Activated CD4-positive, alpha-beta memory T cell treated with anti-CD3 and anti-CD28 coated beads, Interleukin-2, amount 10 ng/mL, durations not matched to agents 7 days and 5 days (primary cell): ENCODE data around the gene CHSY1. TPM values are rescaled to one million over a fixed set of nuclear protein-coding genes. Genes with fewer than 3 reads are reported as not detected.

Experiments used
- CTCF ChIA-PET: fragments of 350-600 bp; sonication (Branson Sonifier 250); formaldehyde crosslinking; loops from one replicate; lab custom pipeline; 2021; ENCODE audit warnings: antibody characterized with exemption, inconsistent platforms; lab: Charles Lee
- POLR2A ChIA-PET: fragments of 350-600 bp; sonication (Branson Sonifier 250); formaldehyde crosslinking; loops from one replicate; lab custom pipeline; 2021; ENCODE audit warnings: antibody characterized with exemption; lab: Charles Lee
- DNase-seq: peaks from one replicate; pipeline ENCODE4 v3.0.0-alpha.2; 2020
- H3K27ac Mint-ChIP-seq: one replicate; pipeline ENCODE4 v1.8.0; 2021; ENCODE audit warnings: mild to moderate bottlenecking, mixed read lengths
- H3K27me3 Mint-ChIP-seq: one replicate; pipeline ENCODE4 v1.8.0; 2021; ENCODE audit warnings: mixed read lengths
- H3K36me3 Mint-ChIP-seq: one replicate; pipeline ENCODE4 v1.8.0; 2021; ENCODE audit warnings: low read depth, mixed read lengths
- H3K4me1 Mint-ChIP-seq: one replicate; pipeline ENCODE4 v1.8.0; 2021; ENCODE audit warnings: mixed read lengths
- H3K4me3 Mint-ChIP-seq: one replicate; pipeline ENCODE4 v1.8.0; 2021; ENCODE audit warnings: mild to moderate bottlenecking, mixed read lengths
- H3K9me3 Mint-ChIP-seq: one replicate; pipeline ENCODE4 v1.8.0; 2021; ENCODE audit warnings: mixed read lengths
- total RNA-seq, 2 experiments: library from RNA; stranded (reverse); gene quantifications; one replicate each; pipeline ENCODE4 v1.2.3, GENCODE V29; 2021

CHSY1 gene
- total RNA-seq, 2 experiments from 2014 or later, result 61.7 to 62.0 TPM

DNA sequence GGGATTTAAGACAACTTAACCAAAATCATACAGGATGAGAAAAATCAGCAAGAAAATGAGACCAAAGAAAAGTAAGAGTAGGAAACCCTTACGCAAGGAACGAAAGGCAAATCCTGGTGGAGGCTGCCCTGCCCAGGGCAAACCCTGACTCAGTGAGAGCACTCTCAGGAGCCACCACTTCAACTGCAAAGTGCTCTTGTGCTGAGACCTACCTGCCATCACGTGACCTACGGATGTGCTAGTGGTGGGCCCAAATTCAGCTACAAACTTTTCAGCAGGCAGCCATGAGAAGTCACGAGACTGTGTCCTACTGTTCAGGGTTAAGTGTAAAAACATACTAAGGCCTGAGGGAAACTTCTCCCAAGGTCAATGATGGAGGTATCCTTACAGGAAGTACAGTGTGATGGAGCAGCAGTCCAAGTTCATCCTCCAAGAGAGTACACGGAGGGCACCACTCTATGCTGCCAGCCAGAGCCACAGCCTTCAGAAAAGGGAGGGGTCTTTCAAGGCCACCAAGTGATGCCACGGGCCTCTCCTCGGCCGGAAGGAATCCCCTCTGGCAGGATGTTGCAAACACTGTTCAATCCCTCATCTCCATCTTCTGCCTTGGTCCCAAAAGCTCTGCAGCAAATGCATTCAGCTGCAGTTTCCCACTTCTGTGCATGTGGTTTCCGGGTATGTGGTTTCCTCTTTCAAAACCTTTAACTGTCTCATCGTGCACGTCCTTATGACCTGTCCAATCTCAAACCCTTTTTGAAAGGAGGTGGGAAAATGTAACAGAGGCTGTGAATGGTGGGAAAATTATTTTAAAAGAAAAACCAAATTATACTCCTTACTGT lies 9.5 kb downstream of the CHSY1 start:
- peaks cover 60% of the 10 kb centered on the region for H3K36me3 Mint-ChIP-seq
- peak overlapping the region; percentile 60 for H3K4me3 Mint-ChIP-seq
- no peaks in the 10 kb centered on the region for H3K27me3 Mint-ChIP-seq
- H3K27ac Mint-ChIP-seq, result peak overlapping the region; percentile 84
- H3K9me3 Mint-ChIP-seq, result no peaks in the 10 kb centered on the region
- POLR2A ChIA-PET, result interaction anchor here (0.9 to 7.5 kb wide), 18 partner anchors 9 to 152 kb away, joined by 3 to 103 read pairs (median 4); partner anchors contain the start of genes CHSY1 and SNRPA1
- peaks cover 95% of the 10 kb centered on the region for H3K4me1 Mint-ChIP-seq
- CTCF ChIA-PET, result interaction anchor here (0.7 to 6.4 kb wide), 15 partner anchors 9 to 235 kb away, joined by 3 to 51 read pairs (median 4); partner anchors contain the start of gene CHSY1
- DNase-seq, result peak; percentile 80

DNA sequence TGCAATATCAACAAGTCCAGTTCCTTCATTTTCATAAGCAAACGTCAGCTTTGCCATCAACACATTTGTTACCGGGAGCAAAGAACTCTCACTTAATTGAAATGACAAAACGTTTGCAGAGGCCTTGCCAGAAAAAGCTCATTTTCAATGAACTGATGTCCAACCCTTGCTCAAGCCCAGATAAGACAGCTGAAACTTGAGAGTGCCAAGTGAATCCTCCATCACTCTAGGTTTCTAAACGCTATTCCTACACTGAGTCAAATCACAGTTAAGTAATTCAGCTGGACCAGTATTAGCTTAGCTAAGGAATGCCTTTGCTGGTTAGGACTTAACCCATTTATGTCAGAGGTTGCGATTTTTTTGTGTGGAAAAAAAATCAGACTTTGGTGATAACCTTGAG lies 11.5 kb downstream of the CHSY1 start:
- H3K27me3 Mint-ChIP-seq, result no peaks in the 10 kb centered on the region
- DNase-seq, result no peak
- peaks cover 55% of the 10 kb centered on the region for H3K36me3 Mint-ChIP-seq
- POLR2A ChIA-PET, result interaction anchor here (0.7 to 7.5 kb wide), 12 partner anchors 8 to 224 kb away, joined by 3 to 103 read pairs (median 6); partner anchors contain the start of gene CHSY1
- H3K9me3 Mint-ChIP-seq, result no peaks in the 10 kb centered on the region
- H3K27ac Mint-ChIP-seq, result peak overlapping the region; percentile 83
- CTCF ChIA-PET, result interaction anchor here (0.7 to 5.8 kb wide), 16 partner anchors 8 to 233 kb away, joined by 3 to 28 read pairs (median 7); partner anchors contain the start of gene CHSY1
- peaks cover 82% of the 10 kb centered on the region for H3K4me1 Mint-ChIP-seq
- H3K4me3 Mint-ChIP-seq, result no peak overlapping the region

DNA sequence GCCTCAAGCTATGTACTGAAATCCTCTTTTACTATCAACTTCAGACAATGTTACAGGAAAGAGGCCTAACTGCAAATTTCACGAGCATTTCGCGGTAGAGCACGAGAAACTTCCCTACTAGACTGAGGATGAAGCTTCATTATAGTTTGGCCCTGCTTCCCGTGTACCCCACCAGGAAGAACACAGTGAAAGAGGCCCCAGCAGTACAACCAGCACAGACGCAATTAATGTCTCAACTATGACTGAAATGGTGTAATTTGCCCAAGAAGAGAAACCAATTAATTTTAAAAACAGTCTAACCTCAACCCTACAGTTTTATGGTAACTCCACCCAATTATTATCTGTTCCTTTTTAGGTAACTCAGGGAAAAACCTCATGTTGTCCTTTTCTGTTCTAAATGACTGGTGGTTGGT lies 12.1 kb downstream of the CHSY1 start:
- peaks cover 80% of the 10 kb centered on the region for H3K4me1 Mint-ChIP-seq
- H3K4me3 Mint-ChIP-seq, result peak overlapping the region; percentile 39
- peaks cover 55% of the 10 kb centered on the region for H3K36me3 Mint-ChIP-seq
- H3K27ac Mint-ChIP-seq, result peak overlapping the region; percentile 83
- no peaks in the 10 kb centered on the region for H3K9me3 Mint-ChIP-seq
- ChIA-PET CTCF (interaction anchor here (1.1 to 5.8 kb wide), 13 partner anchors 8 to 232 kb away, joined by 4 to 28 read pairs (median 8); no protein-coding TSS in a partner anchor), POLR2A (interaction anchor here (0.7 to 7.5 kb wide), 12 partner anchors 8 to 72 kb away, joined by 3 to 103 read pairs (median 6); partner anchors contain the start of gene CHSY1)
- no peaks in the 10 kb centered on the region for H3K27me3 Mint-ChIP-seq
- DNase-seq, result no peak

DNA sequence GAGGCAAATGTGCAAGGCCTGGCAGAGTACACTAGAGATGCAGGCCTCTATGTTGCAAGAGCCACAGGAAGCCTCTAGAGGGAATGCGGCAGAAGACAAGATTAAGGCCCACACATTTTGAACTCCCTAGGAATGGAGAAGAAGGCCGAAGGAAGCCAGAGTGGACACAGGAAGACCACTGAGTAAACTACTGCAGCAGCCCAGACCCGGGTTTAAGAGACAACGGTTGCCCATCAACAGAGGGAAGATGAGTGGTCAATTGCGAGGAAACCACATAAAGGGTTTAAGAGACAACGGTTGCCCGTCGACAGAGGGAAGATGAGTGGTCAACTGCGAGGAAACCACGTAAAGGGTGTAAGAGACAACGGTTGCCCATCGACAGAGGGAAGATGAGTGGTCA lies 14.6 kb downstream of the CHSY1 start:
- Mint-ChIP-seq H3K36me3 (peaks cover 61% of the 10 kb centered on the region), H3K4me1 (peaks cover 72% of the 10 kb centered on the region), H3K27ac (no peak overlapping the region), H3K9me3 (no peaks in the 10 kb centered on the region), H3K27me3 (no peaks in the 10 kb centered on the region), H3K4me3 (no peak overlapping the region)
- no peak for DNase-seq
- ChIA-PET CTCF (no interaction called here), POLR2A (no interaction called here)

DNA sequence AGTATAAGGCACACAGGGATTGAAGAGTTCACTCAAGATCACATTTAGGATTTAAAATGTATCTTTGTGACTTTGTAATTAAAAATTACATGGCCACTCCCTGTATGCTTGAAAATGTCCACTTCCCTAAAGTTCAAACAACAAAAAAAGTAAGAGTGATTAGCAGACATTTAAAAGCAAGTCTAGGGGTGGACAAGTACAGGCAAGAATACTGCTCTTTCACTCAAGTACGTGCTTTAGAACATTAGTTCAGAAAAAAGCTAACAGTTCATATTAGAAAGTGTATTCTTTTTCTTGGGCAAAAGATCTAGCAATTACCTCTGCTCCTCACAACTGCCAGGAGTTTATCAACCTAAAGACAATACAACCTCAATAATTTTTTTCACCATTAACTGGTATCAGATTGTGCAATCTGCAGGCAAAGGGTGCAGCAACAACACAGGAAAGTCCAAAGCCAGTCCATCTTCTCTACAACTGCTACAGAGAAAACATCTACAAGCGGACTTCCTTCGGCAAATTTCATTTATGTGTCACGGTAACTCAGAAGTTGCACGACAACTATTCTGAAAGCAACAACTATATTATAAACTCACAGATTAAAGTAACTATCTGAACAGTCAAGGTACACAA lies 18.1 kb downstream of the CHSY1 start:
- ChIA-PET CTCF (no interaction called here), POLR2A (no interaction called here)
- Mint-ChIP-seq H3K4me1 (peaks cover 54% of the 10 kb centered on the region), H3K9me3 (peaks cover 2% of the 10 kb centered on the region), H3K4me3 (no peak overlapping the region), H3K27me3 (no peaks in the 10 kb centered on the region), H3K36me3 (peaks cover 87% of the 10 kb centered on the region), H3K27ac (no peak overlapping the region)
- DNase-seq, result no peak

DNA sequence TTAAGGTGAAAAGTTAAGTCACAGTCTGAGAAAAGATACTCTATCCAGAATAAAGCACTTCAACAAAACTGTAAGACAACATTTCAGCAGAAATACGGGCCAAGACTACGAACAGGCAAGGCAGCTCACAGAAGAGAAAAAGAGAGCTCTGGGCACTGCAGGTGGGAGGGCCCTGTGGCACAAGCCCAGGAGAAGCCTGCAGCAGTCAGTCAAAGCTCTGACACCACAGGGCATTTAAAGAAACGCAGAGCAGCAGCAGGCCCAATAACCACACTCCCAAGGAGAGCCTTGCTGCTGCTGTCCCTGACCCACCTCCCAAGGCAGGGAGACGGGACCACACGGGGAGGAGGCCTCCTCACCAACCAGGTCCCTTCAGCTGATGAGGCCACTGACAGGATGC lies 19.2 kb downstream of the CHSY1 start:
- Mint-ChIP-seq H3K9me3 (peaks cover 11% of the 10 kb centered on the region), H3K4me1 (peaks cover 55% of the 10 kb centered on the region), H3K36me3 (peaks cover 89% of the 10 kb centered on the region), H3K27ac (no peak overlapping the region), H3K27me3 (no peaks in the 10 kb centered on the region), H3K4me3 (no peak overlapping the region)
- ChIA-PET POLR2A (interaction anchor here (1.2 kb wide), 1 partner anchor 10 kb away, joined by 3 read pairs; no protein-coding TSS in a partner anchor), CTCF (interaction anchor here (1.0 kb wide), 1 partner anchor 11 kb away, joined by 3 read pairs; no protein-coding TSS in a partner anchor)
- no peak for DNase-seq

DNA sequence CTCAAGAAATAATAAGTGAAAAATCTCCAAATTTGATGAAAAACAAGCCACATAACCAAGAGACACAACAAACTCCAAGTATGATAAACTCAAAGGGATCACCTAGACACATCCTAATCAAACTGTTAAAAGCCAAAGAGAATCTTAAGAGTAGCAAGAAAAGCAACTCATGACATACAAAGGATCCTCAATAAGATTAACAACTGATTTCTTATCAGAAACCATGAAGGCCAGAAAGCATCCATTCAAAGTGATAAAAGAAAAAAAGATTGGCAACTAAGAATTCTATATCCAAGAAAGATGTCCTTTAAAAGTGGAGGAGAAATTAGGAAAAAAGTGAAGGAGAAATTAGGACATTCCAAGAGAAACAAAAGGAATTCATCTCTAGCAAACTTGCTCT lies 23.5 kb downstream of the CHSY1 start:
- CTCF ChIA-PET, result no interaction called here
- no peak overlapping the region for H3K4me3 Mint-ChIP-seq
- POLR2A ChIA-PET, result interaction anchor here (1.6 kb wide), 1 partner anchor 12 kb away, joined by 3 read pairs; no protein-coding TSS in a partner anchor
- peaks cover 11% of the 10 kb centered on the region for H3K9me3 Mint-ChIP-seq
- H3K27me3 Mint-ChIP-seq, result no peaks in the 10 kb centered on the region
- peak overlapping the region; percentile 1 for H3K27ac Mint-ChIP-seq
- H3K4me1 Mint-ChIP-seq, result peaks cover 65% of the 10 kb centered on the region
- H3K36me3 Mint-ChIP-seq, result peaks cover 85% of the 10 kb centered on the region
- no peak for DNase-seq

DNA sequence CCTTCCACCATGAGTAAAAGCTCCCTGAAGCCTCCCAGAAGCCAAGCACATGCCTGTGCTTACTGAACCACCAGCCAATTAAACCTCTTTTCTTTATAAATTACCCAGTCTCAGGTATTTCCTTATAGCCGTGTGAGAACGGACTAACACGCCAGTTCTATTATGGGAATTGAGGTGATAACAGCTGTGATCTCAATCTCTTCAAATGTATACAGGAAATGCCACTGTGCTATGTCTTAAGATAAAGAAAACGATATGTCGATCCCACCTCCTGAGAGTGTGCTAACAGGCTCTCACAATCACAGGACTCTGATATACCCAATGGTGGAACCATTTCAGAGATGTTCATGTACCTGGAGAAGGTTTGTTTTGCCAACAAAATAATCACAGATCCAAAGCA lies 26.2 kb downstream of the CHSY1 start:
- peaks cover 70% of the 10 kb centered on the region for H3K36me3 Mint-ChIP-seq
- no peak overlapping the region for H3K4me3 Mint-ChIP-seq
- no peak overlapping the region for H3K27ac Mint-ChIP-seq
- peaks cover 11% of the 10 kb centered on the region for H3K9me3 Mint-ChIP-seq
- DNase-seq, result no peak
- CTCF ChIA-PET, result interaction anchor here (2.1 kb wide), 1 partner anchor 15 kb away, joined by 7 read pairs; no protein-coding TSS in a partner anchor
- peaks cover 66% of the 10 kb centered on the region for H3K4me1 Mint-ChIP-seq
- H3K27me3 Mint-ChIP-seq, result no peaks in the 10 kb centered on the region
- POLR2A ChIA-PET, result interaction anchor here (2.1 kb wide), 1 partner anchor 17 kb away, joined by 7 read pairs; no protein-coding TSS in a partner anchor

DNA sequence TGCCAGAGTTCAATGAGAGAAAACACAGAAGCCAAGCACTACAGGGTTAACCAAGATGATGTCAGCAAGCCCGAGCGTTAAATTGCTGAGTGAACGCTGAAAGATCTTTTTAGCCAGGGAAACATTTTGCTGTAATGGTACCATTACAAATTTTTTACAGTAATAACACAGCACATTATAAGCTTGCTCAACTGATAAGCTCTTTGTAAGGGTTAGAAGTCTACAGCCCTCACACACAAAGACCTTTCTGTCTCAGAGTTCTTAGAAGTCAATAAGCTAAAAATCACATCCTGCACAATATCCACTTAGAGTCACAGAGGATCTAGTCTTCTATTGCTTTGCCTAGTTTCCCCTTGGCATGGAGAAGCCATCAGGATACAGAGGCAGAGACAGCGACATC lies 29.9 kb downstream of the CHSY1 start:
- ChIA-PET POLR2A (interaction anchor here (0.8 to 1.1 kb wide), 2 partner anchors 17 to 26 kb away, joined by 3 read pairs; no protein-coding TSS in a partner anchor), CTCF (interaction anchor here (0.9 to 1.5 kb wide), 3 partner anchors 33 to 213 kb away, joined by 3 read pairs; no protein-coding TSS in a partner anchor)
- peaks cover 62% of the 10 kb centered on the region for H3K4me1 Mint-ChIP-seq
- no peak overlapping the region for H3K4me3 Mint-ChIP-seq
- H3K9me3 Mint-ChIP-seq, result no peaks in the 10 kb centered on the region
- H3K36me3 Mint-ChIP-seq, result peaks cover 63% of the 10 kb centered on the region
- H3K27me3 Mint-ChIP-seq, result no peaks in the 10 kb centered on the region
- H3K27ac Mint-ChIP-seq, result no peak overlapping the region
- DNase-seq, result no peak

DNA sequence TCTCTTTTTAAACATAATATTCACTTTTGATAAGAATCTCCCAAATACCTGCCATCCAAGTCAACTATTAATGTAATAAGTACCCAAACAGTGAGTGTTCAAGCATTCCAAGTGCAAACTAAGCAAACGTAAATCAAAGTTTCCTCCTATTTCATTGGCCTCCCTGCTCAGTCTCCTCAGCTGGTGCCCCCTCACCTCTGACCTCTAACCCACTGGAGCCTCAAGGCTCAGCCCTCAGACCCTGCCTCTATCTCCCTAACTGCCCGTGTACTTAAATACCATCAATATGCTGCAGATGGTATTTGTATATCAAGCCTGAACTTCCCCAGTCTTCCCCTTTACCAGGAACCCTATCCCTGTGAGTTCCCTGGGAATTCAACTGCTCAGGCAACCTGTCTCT lies 31.8 kb downstream of the CHSY1 start:
- Mint-ChIP-seq H3K36me3 (peaks cover 62% of the 10 kb centered on the region), H3K27ac (no peak overlapping the region), H3K27me3 (no peaks in the 10 kb centered on the region), H3K4me1 (peaks cover 54% of the 10 kb centered on the region), H3K9me3 (no peaks in the 10 kb centered on the region), H3K4me3 (no peak overlapping the region)
- CTCF ChIA-PET, result no interaction called here
- POLR2A ChIA-PET, result no interaction called here
- DNase-seq, result no peak

DNA sequence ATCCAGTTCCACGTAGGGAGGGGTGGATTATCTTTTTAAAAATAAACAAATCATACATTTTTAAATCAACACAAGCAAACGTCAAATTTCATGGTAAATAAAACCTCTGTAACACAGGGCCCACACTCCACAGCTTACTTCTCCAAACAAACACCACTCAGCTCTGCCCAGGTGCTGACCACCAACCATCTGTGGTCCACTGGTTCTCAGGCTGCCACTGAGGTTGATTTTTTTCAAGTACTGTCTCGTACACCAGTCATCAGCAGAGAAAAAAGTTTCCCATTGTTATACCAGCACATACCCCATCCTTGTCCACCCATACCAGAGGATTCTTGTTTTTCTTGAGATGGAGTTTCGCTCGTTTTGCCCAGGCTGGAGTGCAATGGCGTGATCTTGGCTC lies 32.4 kb downstream of the CHSY1 start:
- CTCF ChIA-PET, result interaction anchor here (1.0 kb wide), 1 partner anchor 36 kb away, joined by 3 read pairs; no protein-coding TSS in a partner anchor
- H3K4me1 Mint-ChIP-seq, result peaks cover 53% of the 10 kb centered on the region
- H3K36me3 Mint-ChIP-seq, result peaks cover 59% of the 10 kb centered on the region
- H3K27ac Mint-ChIP-seq, result no peak overlapping the region
- POLR2A ChIA-PET, result no interaction called here
- DNase-seq, result no peak
- no peaks in the 10 kb centered on the region for H3K27me3 Mint-ChIP-seq
- H3K9me3 Mint-ChIP-seq, result no peaks in the 10 kb centered on the region
- no peak overlapping the region for H3K4me3 Mint-ChIP-seq

DNA sequence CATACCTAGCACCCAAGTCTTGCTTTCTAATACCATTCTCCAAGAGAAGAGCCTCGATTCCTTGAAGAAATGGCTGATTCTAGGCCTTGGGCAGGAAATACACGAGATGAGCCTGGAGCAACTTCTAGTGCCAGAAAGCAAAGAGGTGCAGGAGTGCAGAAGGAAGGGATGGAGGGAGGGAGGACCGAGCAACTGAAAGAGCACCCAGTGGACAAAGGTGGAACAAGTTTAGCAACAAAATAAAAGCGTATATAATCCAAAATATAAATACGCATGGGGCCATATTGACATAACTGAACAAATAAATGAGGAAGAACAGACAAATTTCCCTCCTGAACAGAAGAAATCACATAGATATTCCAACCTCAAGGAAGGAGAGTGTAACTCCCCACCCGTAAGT lies 34.4 kb downstream of the CHSY1 start:
- ChIA-PET POLR2A (interaction anchor here (2.2 kb wide), 1 partner anchor 12 kb away, joined by 5 read pairs; no protein-coding TSS in a partner anchor), CTCF (interaction anchor here (1.5 kb wide), 1 partner anchor 41 kb away, joined by 3 read pairs; no protein-coding TSS in a partner anchor)
- Mint-ChIP-seq H3K9me3 (no peaks in the 10 kb centered on the region), H3K27ac (no peak overlapping the region), H3K4me3 (no peak overlapping the region), H3K27me3 (no peaks in the 10 kb centered on the region), H3K36me3 (peaks cover 55% of the 10 kb centered on the region), H3K4me1 (peaks cover 61% of the 10 kb centered on the region)
- DNase-seq, result no peak
